ENCODE results near the gene RNF13.
"Not testable (repeated sequence)": the region's sequence is repeated elsewhere in the genome, so short reads cannot be mapped to it uniquely, and the experiment has no call there.

RNF13 gene

DNA sequence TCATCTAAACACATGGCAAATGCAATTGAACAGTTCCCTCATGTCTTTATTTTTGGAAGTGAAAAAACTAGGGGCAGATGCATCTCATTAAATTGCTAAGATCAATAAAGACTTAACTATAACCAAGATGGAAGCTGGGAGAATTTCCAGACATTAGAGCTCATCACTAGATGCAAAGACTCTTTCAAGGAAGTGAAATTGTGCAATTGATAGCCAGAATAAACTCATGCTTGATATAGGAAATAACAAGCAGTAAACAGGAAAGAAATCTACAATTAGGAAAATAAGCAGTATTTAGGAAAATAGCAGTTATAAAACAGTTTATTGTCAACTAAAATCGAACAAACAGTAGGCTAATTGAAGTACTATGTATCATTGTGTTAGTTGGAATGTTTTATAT lies 11.8 kb upstream of the RNF13 start:
- no peak for DNase-seq (ENCODE audit: low read depth in 2 of 2)

DNA sequence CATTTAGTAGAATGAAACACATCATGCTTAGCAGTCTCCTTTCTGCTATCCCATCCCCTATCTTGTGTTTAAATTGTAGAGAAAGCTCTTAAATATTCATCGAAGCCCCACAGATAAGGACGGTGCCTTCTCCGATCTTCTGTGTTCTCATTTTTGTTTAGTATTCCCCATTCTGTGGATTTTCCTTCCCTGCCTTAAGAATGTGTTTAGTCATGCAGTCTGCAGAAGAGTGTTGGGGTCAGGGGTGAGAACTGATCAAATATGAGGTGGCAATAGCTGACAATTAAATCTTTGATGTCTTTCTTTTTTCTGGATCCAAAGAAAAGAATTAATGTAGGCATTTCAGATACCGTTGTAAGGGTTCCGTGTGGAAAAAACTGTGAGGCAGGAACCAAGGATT lies 11.4 kb upstream of the RNF13 start:
- DNase-seq (ENCODE audit: low read depth in 2 of 2) = no peak

DNA sequence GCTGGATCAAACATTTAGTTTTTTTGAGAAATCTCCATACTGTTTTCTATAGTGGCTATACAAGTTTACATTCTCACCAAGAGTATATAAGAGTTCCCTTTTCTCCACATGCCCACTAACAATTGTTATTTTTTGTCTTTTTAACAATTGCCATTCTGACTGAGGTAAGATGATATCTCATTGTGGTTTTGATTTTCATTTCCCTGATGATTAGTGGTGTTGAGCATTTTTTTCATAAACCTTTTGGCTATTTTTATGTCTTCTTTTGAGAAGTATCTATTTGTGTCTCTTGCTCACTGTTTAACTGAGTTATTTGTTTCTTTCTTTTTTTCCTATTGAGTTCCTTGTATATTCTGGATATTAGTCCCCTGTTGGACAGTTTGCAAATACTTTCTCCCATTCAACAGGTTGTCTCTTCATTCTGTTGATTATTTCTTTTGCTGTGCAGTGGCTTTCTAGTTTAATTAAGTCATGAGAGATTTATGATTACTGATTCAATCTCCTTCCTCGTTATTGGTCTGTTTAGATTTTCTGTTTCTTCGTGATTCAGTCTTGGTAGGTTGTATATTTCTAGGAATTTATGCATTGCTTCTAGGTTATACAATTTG lies 6.7 kb upstream of the RNF13 start:
- no peak for DNase-seq (ENCODE audit: low read depth in 2 of 2)

DNA sequence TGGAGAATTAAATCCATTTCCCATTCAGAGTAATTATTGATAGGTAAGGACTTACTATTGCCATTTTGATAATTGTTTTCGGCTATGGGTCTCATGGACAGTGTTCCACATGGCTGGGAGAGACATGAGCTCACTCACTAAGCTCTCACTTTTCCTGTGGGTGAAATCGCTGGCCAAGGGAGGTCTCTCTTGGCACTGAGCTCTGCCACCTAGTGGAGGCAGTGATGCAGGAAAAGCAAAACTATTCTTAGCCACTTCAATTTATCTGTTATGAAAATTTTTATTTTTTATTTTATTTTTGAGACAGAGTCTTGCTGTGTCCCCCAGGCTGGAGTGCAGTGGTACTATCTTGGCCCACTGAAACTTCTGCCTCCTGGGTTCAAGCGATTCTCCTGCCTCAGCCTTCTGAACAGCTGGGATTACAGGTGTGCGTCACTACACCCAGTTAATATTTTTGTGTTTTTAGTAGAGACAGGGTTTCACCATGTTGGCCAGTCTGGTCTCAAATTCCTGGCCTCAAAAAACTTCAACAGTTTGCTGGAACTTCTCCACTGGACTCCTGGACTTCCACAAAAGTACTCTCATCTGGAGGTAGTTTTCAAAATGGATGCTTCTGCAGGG lies 4.7 kb upstream of the RNF13 start:
- no peak for DNase-seq (ENCODE audit: low read depth in 2 of 2)

DNA sequence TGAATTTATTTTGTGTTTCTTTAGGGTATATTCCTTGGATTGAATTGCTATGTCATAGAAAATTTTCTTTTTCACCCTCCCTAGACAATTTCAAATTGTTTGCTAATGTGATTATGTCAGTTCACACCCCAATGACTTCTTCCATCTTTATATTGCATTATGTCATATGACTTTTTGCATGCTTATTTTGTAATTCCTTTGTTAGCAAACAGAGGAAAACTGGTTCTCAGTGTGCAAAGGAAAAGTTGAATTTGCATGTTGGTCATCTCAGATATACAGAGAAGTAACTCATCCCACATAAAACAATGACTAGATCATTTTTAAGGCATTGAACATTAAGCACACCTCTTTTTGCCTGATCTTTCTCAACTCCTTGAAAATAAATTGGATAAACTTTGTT lies 3.3 kb upstream of the RNF13 start:
- DNase-seq (ENCODE audit: low read depth in 2 of 2) = no peak

DNA sequence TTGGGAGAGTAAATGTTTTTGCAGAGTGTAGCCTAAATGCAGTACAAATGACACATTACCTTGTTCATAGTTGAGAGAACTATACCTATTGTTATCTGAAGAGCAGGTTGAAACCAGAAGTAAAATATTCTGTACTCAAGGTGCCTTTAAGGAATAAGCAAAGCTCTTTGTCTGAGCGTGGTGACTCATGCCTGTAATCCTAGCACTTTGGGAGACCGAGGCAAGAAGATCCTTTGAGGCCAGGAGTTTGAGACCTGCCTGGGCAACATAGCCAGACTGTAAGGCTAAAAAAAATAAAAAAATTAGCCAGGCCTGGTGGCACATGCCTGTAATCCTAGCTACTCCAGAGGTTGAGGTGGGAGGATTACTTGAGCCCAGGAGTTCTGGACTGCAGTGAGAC lies 2.2 kb upstream of the RNF13 start:
- DNase-seq (ENCODE audit: low read depth in 2 of 2) = no peak

DNA sequence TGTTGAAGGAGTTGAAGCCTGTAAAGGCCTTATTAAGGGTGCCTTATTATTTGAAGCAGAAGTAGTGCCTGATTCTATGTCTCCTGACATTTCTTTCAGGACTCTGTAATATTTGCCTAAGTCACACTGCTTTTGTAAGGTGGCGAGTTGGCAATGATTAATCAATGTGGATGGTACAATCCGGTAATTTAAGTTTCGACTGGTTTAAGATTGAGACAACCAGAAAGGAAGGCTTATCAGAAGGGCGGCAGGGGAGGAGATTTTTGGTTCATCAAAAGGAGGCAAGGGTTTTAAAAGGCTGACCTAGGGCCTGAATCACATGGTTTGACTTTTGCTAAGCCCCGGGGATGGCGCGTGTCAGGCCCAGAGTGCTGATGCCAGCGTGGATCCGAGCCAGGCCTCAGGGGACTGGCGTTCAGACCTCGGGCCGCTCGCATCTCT lies 830 bp upstream of the RNF13 start:
- no peak for DNase-seq (ENCODE audit: low read depth in 2 of 2)

DNA sequence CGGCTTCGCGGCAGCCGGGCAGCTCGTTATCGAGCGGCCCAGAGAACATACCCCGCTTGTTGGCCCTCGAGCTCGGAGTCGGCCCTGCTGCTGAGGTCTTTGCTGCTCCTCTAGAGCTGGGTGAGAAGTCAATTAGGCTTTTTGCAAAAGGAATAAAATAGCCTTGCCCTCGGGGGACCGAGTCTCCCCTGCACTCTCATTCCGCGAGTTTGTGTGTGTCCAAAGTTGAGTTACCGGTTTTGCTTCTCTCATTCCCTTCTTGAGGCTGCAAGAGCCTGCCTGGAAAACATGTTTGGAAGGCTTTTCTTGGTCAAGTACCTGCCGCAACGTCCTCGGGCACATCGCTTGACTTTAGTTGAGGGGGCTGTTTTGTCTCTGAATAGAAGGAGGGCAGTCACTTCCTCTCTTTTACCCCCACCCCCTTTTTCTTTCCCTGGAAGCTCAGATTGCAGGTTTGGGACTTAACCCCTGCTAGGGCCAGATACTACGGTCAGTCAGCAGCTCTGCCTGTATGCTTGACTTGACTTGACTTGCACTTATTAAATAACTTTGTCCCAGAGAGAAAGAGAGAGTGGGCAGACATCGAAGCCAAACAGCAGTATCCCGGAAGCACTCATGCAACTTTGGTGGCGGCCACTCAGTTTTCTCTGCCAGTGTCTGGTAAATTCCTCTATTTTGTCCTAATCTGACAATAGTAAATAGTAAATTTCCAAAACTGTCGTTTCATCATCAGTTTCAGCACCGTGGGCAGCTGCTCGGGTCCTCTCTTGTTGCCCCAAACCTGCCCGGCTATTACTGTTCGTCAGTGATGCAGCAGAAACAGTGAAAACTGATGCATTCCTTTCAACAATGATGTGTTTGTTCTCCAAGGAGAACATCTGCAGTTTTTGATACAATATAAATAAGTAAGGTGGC lies 609 bp downstream of the RNF13 start:
- DNase-seq (ENCODE audit: low read depth in 2 of 2) = no peak

DNA sequence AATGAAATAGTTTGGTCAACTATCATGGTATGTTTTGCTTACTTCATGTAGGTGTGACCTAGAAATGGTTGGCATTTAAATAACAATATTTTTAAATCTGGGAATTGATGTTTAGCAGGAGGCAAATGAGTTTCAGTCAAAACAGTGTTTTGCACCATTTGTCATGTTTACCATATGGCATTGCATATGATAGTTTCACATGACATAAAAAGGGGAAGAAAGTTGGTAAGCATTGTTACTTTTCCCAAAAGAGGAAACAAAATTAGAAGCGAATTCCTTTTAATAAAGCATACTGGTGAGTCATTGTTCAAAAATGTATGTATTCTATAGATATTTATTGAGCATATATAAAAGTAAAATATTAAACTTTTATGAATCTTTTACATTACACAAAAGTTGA lies 2.3 kb downstream of the RNF13 start:
- DNase-seq (ENCODE audit: low read depth in 2 of 2) = no peak

DNA sequence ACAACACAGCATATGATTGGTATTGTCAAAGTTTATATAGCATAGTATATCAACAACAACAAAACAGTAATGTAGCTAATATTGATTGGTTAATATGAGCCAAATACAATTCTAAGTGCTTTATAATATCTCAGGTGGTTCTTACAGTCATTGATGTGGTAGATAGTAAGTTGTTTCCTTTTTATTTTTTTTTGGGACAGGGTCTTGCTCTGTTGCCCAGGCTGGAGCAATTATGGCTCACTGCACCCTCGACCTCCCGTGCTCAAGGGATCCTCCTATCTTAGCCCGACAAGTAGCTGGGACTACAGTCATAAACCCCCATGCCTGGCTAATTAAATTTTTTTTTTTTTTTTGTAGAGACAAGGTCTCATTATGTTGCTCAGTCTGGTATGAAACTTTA lies 2.7 kb downstream of the RNF13 start:
- DNase-seq (ENCODE audit: low read depth in 2 of 2) = no peak

DNA sequence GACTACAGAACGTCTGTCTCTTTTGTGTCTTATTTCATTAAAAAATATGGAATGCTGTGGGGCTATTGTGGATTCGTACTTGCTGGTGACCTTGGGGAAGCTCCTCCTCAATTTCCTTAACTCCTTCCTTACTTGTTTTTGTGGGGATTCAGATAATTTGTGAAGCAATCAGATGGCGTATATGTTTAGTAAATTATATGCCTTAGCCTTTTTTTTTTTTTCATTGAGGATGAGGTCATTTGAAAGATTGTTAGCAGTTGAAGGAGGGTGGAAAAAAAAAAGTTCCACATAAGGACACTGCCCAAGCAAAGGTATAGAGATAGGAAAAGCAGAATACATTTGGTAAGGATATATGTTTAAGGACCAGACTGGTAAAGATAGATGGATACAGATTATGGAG lies 3.3 kb downstream of the RNF13 start:
- no peak for DNase-seq (ENCODE audit: low read depth in 2 of 2)

DNA sequence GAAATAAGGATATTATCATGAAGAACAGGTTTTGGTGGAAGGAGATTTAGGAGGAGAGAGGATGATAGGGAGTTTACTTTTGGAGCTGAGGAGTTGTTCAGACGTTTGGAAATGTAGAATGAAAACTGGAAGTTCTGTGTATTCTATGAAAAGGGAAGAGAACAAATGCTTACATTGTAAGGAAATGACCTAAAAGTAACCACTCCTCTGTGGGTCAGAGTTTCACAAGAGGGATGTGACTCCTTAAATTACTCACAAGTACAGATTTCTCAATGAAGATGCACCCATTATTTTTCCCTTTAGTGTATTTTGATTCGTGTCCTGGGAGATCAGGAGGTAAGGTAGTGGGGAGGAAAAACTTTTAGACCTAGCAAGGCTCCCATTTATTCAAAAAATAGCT lies 4.0 kb downstream of the RNF13 start:
- no peak for DNase-seq (ENCODE audit: low read depth in 2 of 2)

DNA sequence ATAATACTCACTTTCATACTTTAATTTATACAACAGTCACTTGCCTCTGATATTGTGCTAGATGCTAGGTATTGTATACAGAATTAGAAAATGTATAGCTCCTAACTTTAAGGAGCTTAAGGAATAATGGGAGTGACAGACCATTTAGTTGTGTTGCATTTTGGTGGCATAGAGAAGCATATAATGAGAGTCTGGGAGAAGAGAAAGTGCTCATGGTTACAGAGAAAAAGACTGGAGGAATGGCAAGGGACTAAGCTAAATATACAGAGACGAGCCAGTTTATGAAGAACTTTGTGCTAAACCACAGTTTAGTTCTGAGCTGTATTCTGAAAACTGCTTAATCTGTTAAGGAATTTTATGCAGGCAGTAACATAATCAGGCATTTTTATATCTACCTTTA lies 6.4 kb downstream of the RNF13 start:
- no peak for DNase-seq (ENCODE audit: low read depth in 2 of 2)

DNA sequence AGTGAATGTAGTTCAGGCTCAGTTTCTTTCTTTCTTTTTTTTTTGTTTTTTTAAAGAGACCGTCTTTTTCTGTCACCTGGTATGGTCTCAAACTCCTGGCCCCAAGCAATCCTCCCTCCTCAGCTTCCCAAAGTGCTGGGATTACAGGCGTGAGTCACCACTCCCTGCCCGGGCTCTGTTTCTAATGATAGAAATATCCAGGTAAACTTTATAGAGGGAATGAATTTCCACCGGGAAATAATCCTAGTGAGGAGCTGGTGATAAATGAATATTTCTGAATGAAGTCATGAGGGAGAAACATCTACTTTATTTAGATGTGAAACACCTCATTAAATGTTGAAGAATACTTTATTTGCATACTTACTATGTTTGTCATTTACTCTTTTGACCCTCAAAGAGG lies 7.2 kb downstream of the RNF13 start:
- DNase-seq (ENCODE audit: low read depth in 2 of 2) = no peak

DNA sequence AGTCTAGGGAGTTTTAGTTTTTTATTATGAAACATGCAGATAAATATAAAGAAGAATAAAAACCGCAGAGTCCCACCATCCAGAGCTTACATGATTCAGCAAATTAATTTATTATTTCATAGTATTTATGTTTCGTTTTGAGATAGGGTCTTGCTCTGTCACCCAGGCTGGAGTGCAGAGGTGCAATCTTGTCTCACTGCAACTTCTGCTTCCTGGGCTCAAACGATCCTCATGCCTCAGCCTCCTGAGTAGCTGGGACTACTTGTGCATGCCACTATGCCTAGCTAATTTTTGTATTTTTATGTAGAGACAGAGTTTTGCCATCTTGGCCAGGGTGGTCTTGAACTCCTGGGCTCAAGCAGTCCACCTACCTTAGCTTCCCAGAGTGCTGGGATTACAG lies 13.6 kb downstream of the RNF13 start:
- no peak for DNase-seq (ENCODE audit: low read depth in 2 of 2)

DNA sequence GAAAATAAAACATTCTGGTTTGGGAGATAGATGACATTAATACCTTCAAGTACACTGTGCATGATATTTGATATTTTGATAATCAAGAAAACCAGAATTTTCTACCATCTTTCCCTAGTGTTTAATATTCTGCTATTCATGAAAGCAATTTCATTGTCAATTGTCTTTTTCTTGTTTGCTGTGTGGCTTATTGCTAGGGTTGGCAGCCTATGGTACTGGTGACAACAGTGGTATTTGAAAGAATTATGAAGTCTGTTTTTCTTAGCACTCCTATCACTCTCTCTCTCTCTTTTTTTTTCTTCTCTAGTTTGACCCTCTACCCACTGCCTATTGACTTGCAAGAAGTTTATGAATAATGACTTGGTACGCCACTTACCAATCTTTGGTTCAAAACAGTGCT lies 15.4 kb downstream of the RNF13 start:
- DNase-seq (ENCODE audit: low read depth in 2 of 2) = no peak

DNA sequence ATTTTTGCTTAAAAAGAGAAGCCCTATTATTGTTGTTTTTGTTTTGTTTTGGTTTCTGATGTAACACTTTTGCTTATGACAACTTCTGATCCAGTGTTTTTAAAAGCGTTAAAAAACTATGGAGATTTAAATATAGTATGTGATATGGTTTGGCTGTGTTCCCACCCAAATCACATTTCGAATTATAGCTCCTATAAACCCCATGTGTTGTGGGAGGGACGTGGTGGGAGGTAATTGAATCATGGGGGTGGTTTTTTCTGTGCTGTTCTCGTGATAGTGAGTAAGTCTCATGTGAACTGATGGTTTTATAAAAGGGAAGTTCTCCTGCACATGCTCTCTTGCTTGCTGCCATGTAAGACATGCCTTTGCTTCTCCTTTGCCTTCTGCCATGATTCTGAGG lies 16.6 kb downstream of the RNF13 start:
- DNase-seq (ENCODE audit: low read depth in 2 of 2) = not testable (repeated sequence)

DNA sequence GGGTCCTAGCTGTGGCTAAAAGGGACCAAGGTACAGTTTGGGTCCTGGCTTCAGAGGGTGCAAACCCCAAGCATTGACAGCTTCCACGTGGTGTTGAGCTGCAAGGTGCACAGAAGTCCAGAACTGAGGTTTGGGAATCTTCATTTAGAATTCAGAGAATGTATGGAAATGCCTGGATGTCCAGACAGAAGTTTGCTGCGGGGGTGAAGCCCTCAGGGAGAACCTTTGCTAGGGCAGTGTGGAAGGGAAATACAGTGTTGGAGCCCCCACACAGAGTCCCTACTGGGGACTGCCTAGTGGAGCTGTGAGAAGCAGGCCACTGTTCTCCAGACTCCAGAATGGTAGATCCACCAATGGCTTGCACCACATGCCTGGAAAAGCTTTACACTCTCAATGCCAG lies 17.9 kb downstream of the RNF13 start:
- DNase-seq (ENCODE audit: low read depth in 2 of 2) = no peak

DNA sequence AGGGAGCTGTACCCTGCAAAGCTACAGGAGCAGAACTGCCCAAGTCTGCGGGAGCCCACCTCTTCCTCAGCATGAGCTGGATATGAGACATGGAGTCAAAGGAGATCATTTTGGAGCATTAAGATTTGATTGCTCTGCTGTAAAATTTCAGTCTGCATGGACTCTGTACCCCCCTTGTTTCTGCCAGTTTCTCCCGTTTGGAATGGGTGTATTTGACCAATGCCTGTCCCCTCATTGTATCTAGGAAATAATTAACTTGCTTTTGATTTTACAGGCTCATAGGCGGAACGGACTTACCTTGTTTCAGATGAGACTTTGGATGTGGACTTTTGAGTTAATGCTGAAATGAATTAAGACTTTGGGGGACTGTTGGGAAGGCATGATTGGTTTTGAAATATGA lies 18.3 kb downstream of the RNF13 start:
- no peak for DNase-seq (ENCODE audit: low read depth in 2 of 2)

DNA sequence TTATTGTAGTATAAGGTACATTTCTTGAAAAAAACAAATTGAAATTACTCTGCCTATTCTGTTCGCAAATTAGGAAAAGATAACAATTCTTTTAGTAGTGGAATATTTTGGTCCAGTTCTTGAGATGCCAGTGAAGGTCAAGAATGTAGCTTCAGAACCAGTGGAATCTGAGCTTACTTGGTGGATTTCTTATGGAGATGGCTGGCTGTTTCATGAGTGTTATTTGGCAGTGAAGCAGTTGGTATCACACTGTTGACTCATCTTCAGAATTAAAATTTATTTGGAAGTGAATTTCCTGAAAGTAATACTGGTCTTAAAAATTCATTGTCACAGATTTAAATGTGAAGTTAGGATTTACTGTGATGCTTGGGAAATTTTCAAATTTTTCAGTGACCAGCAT lies 19.1 kb downstream of the RNF13 start:
- DNase-seq (ENCODE audit: low read depth in 2 of 2) = no peak

DNA sequence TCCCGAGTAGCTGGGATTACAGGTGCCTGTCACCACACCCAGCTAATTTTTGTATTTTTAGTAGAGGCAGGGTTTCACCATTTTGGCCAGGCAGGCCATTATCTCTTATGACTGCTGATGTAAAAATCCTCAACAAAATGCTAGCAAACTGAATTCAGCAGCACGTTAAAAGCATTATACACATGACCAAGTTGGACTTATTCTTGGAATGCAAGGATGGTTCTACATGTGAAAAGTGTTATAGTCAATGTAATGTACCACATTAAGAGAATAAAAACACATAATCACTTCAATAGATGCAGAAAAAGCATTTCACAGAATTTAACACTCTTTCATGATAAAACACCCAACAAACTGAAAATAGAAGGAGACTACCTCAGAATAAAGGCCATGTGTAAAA lies 20.2 kb downstream of the RNF13 start:
- DNase-seq (ENCODE audit: low read depth in 2 of 2) = no peak

DNA sequence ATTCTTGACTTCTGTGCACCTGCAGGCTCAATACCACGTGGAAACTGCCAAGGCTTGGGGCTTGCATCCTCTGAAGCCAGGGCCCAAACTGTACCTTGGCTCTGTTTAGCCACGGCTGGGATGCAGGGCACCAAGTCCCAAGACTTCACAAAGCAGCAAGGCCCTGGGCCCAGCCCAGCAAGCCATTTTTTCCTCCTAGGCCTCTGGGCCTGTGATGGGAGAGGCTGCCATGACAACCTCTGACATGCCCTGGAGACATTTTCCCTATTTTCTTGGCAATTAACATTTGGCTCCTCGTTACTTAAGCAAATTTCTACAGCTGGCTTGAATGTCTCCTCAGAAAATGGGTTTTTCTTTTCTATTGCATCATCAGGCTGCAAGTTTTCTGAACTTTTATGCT lies 25.5 kb downstream of the RNF13 start:
- DNase-seq (ENCODE audit: low read depth in 2 of 2) = not testable (repeated sequence)

DNA sequence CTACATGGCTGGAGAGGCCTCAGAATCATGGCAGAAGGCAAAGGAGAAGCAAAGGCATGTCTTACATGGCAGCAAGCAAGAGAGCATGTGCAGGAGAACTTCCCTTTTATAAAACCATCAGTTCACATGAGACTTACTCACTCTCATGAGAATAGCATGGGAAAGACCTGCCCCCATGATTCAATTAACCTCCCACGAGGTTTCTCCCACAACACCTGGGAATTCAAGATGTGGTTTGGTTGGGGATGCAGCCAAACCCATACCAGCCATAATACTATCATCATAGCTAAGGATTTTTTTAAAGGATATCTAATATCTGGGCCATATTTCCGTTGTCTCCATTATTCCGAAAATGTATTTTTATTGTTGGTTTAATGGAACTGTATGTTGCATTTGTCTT lies 26.5 kb downstream of the RNF13 start:
- DNase-seq (ENCODE audit: low read depth in 2 of 2) = not testable (repeated sequence)
